ENCODE data around the gene DNAI2.

GRCh38 chr17:74251569-74251968, 22.5 kb upstream of the DNAI2 start:
- TF ChIP-seq CTCF (IDR thresholded peaks at IDR 0.05) (no peak), POLR2A (IDR thresholded peaks at IDR 0.05) (no peak)
